Adipose tissue (tissue), 3 donors: ENCODE data around the gene SPDYE16. TPM values are rescaled to one million over a fixed set of nuclear protein-coding genes. Genes with fewer than 3 reads are reported as not detected.
"Not testable (repeated sequence)": the region's sequence is repeated elsewhere in the genome, so short reads cannot be mapped to it uniquely, and the experiment has no call there.

Experiments
- H3K27ac ChIP-seq: one replicate; pipeline ENCODE4 v1.5.1; 2013; ENCODE audit warnings: low read depth, low read length
- WGBS, 3 donors: extraction: QIAGEN DNeasy Blood & Tissue Kit; methylation state at CpG; one replicate each; pipeline ENCODE4 v1.1.7; 2013; 5-methylcytosine and 5-hydroxymethylcytosine counted together
- polyA plus RNA-seq, 3 donors: library from polyadenylated mRNA; stranded (reverse); fragments of 200-250 nt; gene quantifications; one replicate each; pipeline ENCODE4 v1.2.3, GENCODE V29; 2013
- donor health status: healthy with polysubstance abuse.
- donor health status: Bipolar disorder and iron deficiency.
- donor health status: healthy.

SPDYE16 gene
- polyA plus RNA-seq, 3 donors, result 0.05 to 0.11 (median 0.10) TPM

- H3K27ac ChIP-seq, result not testable (repeated sequence)
- WGBS, 3 donors, result 42 to 66% (median 52%) methylated on average over 2 of the region's 5 CpGs
These were observed 56.5 kb downstream of the SPDYE16 start for GRCh38 chr7:76486618-76487017.

DNA sequence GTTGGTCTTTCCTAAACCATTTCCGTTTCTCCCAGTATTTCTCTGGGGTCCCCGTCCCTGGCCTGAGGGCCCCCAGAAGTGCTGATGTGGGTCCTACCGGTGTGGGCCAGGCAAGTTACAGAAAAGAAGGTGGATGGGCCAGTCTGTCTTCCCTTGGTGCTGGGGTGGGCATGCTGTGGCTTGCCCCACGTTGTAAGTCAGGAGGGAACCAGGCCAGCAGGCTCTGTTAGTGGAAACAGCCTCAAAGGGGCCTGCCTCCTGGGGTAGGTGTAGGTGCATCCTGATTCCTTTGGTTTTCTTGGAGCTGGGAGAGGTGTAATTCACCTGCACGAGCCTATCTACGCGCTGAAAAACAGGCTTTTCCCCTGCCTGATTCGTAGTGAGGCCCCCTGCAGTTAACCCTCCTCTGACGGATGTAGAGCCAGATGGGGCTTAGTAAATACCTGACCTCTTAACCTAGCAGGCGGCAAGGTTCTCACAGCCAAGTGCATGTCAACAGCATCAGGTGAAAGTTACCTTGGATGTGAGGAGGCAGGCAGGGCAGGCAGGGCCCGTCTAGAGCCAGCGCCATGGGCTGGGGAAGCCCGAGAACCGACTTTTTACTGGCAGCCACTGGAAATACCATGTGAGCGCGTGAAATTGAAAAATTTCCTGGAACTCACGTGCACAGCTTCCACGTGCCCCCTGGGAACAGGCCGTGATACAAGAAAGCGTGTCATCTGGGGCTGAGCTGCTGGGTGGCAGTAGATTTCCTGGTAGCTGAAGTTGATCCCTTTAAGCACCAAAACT is 57.1 kb downstream of the SPDYE16 start:
- H3K27ac ChIP-seq, result not testable (repeated sequence)
- WGBS, 3 donors, result 29 to 80% (median 37%) methylated on average over 2 to 5 of the region's 20 CpGs

- not testable (repeated sequence) for H3K27ac ChIP-seq
- 67 to 97% (median 90%) methylated on average over 3 to 7 of the region's 12 CpGs for WGBS, 3 donors
These were observed 58.6 kb downstream of the SPDYE16 start for GRCh38 chr7:76484456-76484855.

DNA sequence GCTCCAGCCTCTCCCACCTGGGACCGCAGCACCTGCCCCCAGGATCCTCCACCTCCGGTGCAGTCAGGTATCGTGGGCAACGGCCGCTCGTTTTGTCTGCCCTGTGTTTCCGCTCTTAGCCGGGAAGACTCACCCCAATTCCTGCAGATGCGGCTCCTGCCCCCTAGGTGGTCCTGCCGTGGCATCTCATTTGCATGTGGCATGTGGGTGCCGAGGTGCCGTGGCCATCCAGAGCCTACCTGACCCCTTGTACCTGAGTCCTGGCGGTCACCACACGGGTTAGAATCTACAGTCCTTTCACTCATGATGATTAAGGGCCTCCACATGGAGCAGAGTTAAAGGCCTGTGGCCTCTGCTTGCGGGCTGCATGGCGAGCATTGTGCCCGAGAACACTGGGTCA is 60.0 kb downstream of the SPDYE16 start:
- 93 to 98% (median 94%) methylated on average over 11 to 17 of the region's 17 CpGs for WGBS, 3 donors
- H3K27ac ChIP-seq, result not testable (repeated sequence)

DNA sequence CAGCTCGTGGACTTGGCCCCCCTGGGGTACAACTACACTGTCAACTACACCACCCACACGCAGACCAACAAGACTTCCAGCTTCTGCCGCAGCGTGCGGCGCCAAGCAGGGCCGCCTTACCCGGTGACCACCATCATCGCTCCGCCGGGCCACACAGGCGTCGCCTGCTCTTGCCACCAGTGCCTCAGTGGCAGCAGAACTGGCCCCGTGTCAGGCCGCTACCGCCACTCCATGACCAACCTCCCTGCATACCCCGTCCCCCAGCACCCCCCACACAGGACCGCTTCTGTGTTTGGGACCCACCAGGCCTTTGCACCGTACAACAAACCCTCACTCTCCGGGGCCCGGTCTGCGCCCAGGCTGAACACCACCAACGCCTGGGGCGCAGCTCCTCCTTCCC is 60.4 kb downstream of the SPDYE16 start:
- whole genome bisulfite sequencing, 3 donors, result 95 to 96% (median 96%) methylated on average over 24 of the region's 24 CpGs
- not testable (repeated sequence) for H3K27ac ChIP-seq

Other genes starting within 250 kb of the SPDYE16 start
- gene HSPB1, start 240.6 kb downstream of the SPDYE16 start, polyA plus RNA-seq, result 1,000 to 10,000 TPM in 1 of 3 donors, 100 to 1,000 TPM in 2; 537 to 1,206 (median 613) TPM
- 100 to 1,000 TPM in 1 of 3 donors, 10 to 100 TPM in 2; 36.7 to 168 (median 93.3) TPM for gene YWHAG, start 184.3 kb downstream of the SPDYE16 start, polyA plus RNA-seq
- 1 to 10 TPM; 2.9 to 5.8 (median 4.7) TPM for gene SSC4D, start 133.6 kb downstream of the SPDYE16 start, polyA plus RNA-seq
- gene ZP3, start 118.3 kb downstream of the SPDYE16 start, polyA plus RNA-seq, result 1 to 10 TPM; 1.0 to 2.5 (median 2.2) TPM
- gene DTX2, start 81.6 kb downstream of the SPDYE16 start, polyA plus RNA-seq, result 10 to 100 TPM in 2 of 3 donors, 1 to 10 TPM in 1; 10.0 to 17.5 (median 16.0) TPM
- gene UPK3B, start 32.7 kb downstream of the SPDYE16 start, polyA plus RNA-seq, result 10 to 100 TPM in 1 of 3 donors, 1 to 10 TPM in 1, under 1 TPM in 1; 0.60 to 12.8 (median 8.7) TPM
- gene POMZP3, start 84.0 kb upstream of the SPDYE16 start, polyA plus RNA-seq, result 10 to 100 TPM in 2 of 3 donors, 1 to 10 TPM in 1; 9.5 to 17.2 (median 10.3) TPM